Measurements from ENCODE around the gene COX4I2.
"Not testable (repeated sequence)": the region's sequence is repeated elsewhere in the genome, so short reads cannot be mapped to it uniquely, and the experiment has no call there.

The COX4I2 gene

GRCh38 chr20:31608251-31608945 is 29.3 kb upstream of the COX4I2 start:
- DNase-seq: no peak

GRCh38 chr20:31612271-31612640 is 25.5 kb upstream of the COX4I2 start:
- not testable (repeated sequence) for DNase-seq

- DNase-seq: no peak
These were observed 22.3 kb upstream of the COX4I2 start for GRCh38 chr20:31615416-31615815.

- DNase-seq: no peak
These were observed 20.1 kb upstream of the COX4I2 start for GRCh38 chr20:31617432-31618104.

- DNase-seq: no peak
These were observed 17.5 kb upstream of the COX4I2 start for GRCh38 chr20:31620246-31620645.

GRCh38 chr20:31623123-31623505 is 14.6 kb upstream of the COX4I2 start:
- not testable (repeated sequence) for DNase-seq

- not testable (repeated sequence) for DNase-seq
These were observed 11.2 kb upstream of the COX4I2 start for GRCh38 chr20:31626534-31626933.

- DNase-seq: not testable (repeated sequence)
These were observed 9.7 kb upstream of the COX4I2 start for GRCh38 chr20:31628057-31628456.

- DNase-seq: no peak
These were observed 7.4 kb upstream of the COX4I2 start for GRCh38 chr20:31630187-31630790.

- DNase-seq: no peak
These were observed 5.0 kb upstream of the COX4I2 start for GRCh38 chr20:31632548-31633338.

GRCh38 chr20:31633339-31633914 is 4.3 kb upstream of the COX4I2 start:
- DNase-seq: no peak

- no peak for DNase-seq
These were observed 605 bp downstream of the COX4I2 start for GRCh38 chr20:31638317-31638716.

GRCh38 chr20:31638816-31639215 is 1.1 kb downstream of the COX4I2 start:
- DNase-seq: no peak

GRCh38 chr20:31640259-31640658 is 2.5 kb downstream of the COX4I2 start:
- no peak for DNase-seq

GRCh38 chr20:31641391-31641790 is 3.7 kb downstream of the COX4I2 start:
- no peak for DNase-seq

- DNase-seq: no peak
These were observed 5.1 kb downstream of the COX4I2 start for GRCh38 chr20:31642837-31643236.

GRCh38 chr20:31643522-31643921 is 5.8 kb downstream of the COX4I2 start:
- DNase-seq: no peak

GRCh38 chr20:31644701-31645100 is 7.0 kb downstream of the COX4I2 start:
- no peak for DNase-seq

- not testable (repeated sequence) for DNase-seq
These were observed 10.4 kb downstream of the COX4I2 start for GRCh38 chr20:31648104-31648503.

- DNase-seq: no peak
These were observed 15.2 kb downstream of the COX4I2 start for GRCh38 chr20:31652917-31653396.

- no peak for DNase-seq
These were observed 15.8 kb downstream of the COX4I2 start for GRCh38 chr20:31653561-31653960.

- DNase-seq: no peak
These were observed 16.8 kb downstream of the COX4I2 start for GRCh38 chr20:31654534-31654933.

Measured in CD4-positive, alpha-beta T cell treated with Interleukin-6 for 4 hours (primary cell).